ENCODE results near the gene MARCHF10. TPM values are rescaled to one million over a fixed set of nuclear protein-coding genes. Genes with fewer than 3 reads are reported as not detected.
"Not testable (repeated sequence)": the region's sequence is repeated elsewhere in the genome, so short reads cannot be mapped to it uniquely, and the experiment has no call there.

MARCHF10 gene
- total RNA-seq, 2 donors from 2014 or later, result 29.7 TPM; not detected in 1

DNA sequence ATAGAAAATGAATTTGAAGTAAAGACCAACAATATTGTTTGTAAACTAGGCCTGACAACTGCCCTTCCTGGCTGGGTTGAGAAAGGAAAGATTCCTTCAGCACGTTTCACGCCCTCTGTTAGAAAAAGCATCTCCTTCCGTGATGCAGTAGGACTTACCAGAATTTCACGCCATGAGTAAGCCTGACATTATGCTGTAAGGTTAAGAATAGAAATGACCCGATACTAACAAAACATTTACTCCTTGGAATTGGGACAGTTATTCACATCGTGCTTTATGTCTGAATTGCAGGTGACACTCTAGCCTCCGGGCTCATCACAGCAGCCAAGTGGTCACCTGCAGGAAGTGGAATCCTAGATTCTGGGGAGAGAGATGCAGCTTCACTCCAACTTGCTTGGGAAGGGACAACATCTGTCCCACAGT, 17.5 kb downstream of the MARCHF10 start:
- no peak for TF ChIP-seq POLR2A (IDR thresholded peaks at IDR 0.05)
- TF ChIP-seq, protein P1, sequence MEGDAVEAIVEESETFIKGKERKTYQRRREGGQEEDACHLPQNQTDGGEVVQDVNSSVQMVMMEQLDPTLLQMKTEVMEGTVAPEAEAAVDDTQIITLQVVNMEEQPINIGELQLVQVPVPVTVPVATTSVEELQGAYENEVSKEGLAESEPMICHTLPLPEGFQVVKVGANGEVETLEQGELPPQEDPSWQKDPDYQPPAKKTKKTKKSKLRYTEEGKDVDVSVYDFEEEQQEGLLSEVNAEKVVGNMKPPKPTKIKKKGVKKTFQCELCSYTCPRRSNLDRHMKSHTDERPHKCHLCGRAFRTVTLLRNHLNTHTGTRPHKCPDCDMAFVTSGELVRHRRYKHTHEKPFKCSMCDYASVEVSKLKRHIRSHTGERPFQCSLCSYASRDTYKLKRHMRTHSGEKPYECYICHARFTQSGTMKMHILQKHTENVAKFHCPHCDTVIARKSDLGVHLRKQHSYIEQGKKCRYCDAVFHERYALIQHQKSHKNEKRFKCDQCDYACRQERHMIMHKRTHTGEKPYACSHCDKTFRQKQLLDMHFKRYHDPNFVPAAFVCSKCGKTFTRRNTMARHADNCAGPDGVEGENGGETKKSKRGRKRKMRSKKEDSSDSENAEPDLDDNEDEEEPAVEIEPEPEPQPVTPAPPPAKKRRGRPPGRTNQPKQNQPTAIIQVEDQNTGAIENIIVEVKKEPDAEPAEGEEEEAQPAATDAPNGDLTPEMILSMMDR (IDR thresholded peaks at IDR 0.05), result no peak
- no peak for TF ChIP-seq POLR2AphosphoS5 (IDR thresholded peaks at IDR 0.05)
- Histone ChIP-seq H3K4me3 (no peak overlapping the region), H3K27ac (peak overlapping the region in 1 of 2 donors; percentile 23), H3K4me1 (replicated peaks) (no peaks in the 10 kb centered on the region), H3K9me3 (no peaks in the 10 kb centered on the region), H3K36me3 (no peaks in the 10 kb centered on the region), H3K27me3 (replicated peaks; ENCODE audit: insufficient read depth) (no peaks in the 10 kb centered on the region)
- intact Hi-C loops (cut with DNase I), result no loop called here
- DNase-seq (ENCODE audit: low spot score), result no peak
- WGBS, result 56% methylated on average over 7 of the region's 7 CpGs

GRCh38 chr17:62787366-62787765, 20.7 kb downstream of the MARCHF10 start:
- no peaks in the 10 kb centered on the region for H3K9me3 ChIP-seq
- WGBS, result 83% methylated on average over 2 of the region's 2 CpGs
- no peak overlapping the region for H3K4me3 ChIP-seq
- intact Hi-C loops (cut with DNase I), result no loop called here
- H3K27ac ChIP-seq, result no peak overlapping the region
- TF ChIP-seq, protein P1 (IDR thresholded peaks at IDR 0.05), result no peak
- TF ChIP-seq POLR2A (IDR thresholded peaks at IDR 0.05) (no peak), POLR2AphosphoS5 (IDR thresholded peaks at IDR 0.05) (no peak)
- H3K36me3 ChIP-seq, result no peaks in the 10 kb centered on the region
- no peaks in the 10 kb centered on the region for H3K27me3 ChIP-seq (replicated peaks; ENCODE audit: insufficient read depth)
- no peak for DNase-seq (ENCODE audit: low spot score)
- no peaks in the 10 kb centered on the region for H3K4me1 ChIP-seq (replicated peaks)

- TF ChIP-seq, protein P1 (IDR thresholded peaks at IDR 0.05), result no peak
- TF ChIP-seq POLR2AphosphoS5 (IDR thresholded peaks at IDR 0.05), result no peak
- TF ChIP-seq POLR2A (IDR thresholded peaks at IDR 0.05), result no peak
- no peak for DNase-seq (ENCODE audit: low spot score)
- Histone ChIP-seq H3K27me3 (replicated peaks; ENCODE audit: insufficient read depth) (no peaks in the 10 kb centered on the region), H3K9me3 (no peaks in the 10 kb centered on the region), H3K4me3 (no peak overlapping the region), H3K4me1 (replicated peaks) (no peaks in the 10 kb centered on the region), H3K27ac (no peak overlapping the region), H3K36me3 (no peaks in the 10 kb centered on the region)
- 81% methylated on average over 2 of the region's 2 CpGs for WGBS
- intact Hi-C loops (cut with DNase I), result no loop called here
Observed at GRCh38 chr17:62786646-62787045, 21.5 kb downstream of the MARCHF10 start.

DNA sequence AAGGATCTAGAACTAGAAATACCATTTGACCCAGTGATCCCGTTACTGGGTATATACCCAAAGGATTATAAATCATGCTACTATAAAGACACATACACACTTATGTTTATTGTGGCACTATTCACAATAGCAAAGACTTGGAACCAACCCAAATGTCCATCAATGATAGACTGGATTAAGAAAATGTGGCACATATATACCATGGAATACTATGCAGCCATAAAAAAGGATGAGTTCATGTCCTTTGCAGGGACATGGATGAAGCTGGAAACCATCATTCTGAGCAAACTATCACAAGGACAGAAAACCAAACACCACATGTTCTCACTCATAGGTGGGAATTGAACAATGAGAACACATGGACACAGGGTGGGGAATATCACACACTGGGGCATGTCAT, 22.1 kb downstream of the MARCHF10 start:
- H3K27me3 ChIP-seq (replicated peaks; ENCODE audit: insufficient read depth); H3K4me3 ChIP-seq; H3K4me1 ChIP-seq (replicated peaks); H3K36me3 ChIP-seq; intact Hi-C loops (cut with DNase I); DNase-seq (ENCODE audit: low spot score); H3K27ac ChIP-seq; H3K9me3 ChIP-seq: not testable (repeated sequence)
- 86% methylated on average over 1 of the region's 1 CpG for WGBS

DNA sequence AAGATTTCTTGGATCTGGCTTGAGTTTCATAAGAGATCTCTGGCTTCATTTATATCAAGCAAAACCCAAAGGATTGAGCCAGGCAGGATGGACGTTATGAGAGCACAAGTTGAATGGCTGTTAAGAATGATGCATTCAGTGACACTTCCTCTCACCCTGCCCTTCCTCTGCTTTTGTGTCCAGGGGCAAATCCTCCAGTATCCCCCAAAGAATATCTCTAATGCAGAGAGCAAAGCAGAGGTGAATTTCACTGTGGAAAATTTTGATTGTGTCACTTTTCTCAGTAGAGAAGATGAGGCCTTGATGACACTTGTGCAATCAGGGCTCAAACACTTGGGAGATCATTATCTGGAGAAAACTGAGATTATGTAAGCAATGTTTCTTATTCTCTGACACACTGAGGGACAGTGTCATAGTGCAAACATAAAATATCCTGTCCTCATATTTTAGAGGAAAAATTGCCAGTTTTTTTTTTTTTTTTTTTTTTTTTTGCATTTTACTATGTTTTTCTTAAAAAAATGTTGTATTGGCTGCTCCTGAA, 25.3 kb downstream of the MARCHF10 start:
- WGBS, result 78% methylated on average over 1 of the region's 1 CpG
- no peak for DNase-seq (ENCODE audit: low spot score)
- intact Hi-C loops (cut with DNase I), result no loop called here

More for the DNA sequence above, 25.3 kb downstream of the MARCHF10 start:
- H3K9me3 ChIP-seq, result no peaks in the 10 kb centered on the region
- TF ChIP-seq POLR2AphosphoS5 (IDR thresholded peaks at IDR 0.05) (no peak), POLR2A (IDR thresholded peaks at IDR 0.05) (no peak)
- TF ChIP-seq, protein P1 (IDR thresholded peaks at IDR 0.05), result no peak
- no peaks in the 10 kb centered on the region for H3K4me1 ChIP-seq (replicated peaks)
- H3K27ac ChIP-seq, result no peak overlapping the region
- no peaks in the 10 kb centered on the region for H3K27me3 ChIP-seq (replicated peaks; ENCODE audit: insufficient read depth)
- no peaks in the 10 kb centered on the region for H3K36me3 ChIP-seq
- H3K4me3 ChIP-seq, result no peak overlapping the region
